HepG2 (cell line): ENCODE results near the gene FAM131A. TPM values are rescaled to one million over a fixed set of nuclear protein-coding genes. Genes with fewer than 3 reads are reported as not detected.
A peak's percentile ranks its signal among the peaks of the same experiment; 100 is the strongest.

ENCODE experiments used
- BCL6 ChIP-seq: IDR thresholded peaks from 2 replicates; pipeline ENCODE4 v1.6.1; 2016; ENCODE audit warnings: missing genetic modification reagents, missing compliant biosample characterization
- HES4 ChIP-seq: sonication (generic); formaldehyde crosslinking; IDR thresholded peaks from 2 replicates; pipeline ENCODE4 v1.9.0; 2021; ENCODE audit warnings: mild to moderate bottlenecking, missing genetic modification reagents, borderline replicate concordance
- HNF4G ChIP-seq, 2 experiments: sonication (generic) in 1 of 2; formaldehyde crosslinking in 1 of 2; IDR thresholded peaks; 2 replicates each; pipeline versions ENCODE4 v1.4.0 to v1.6.1; 2011 to 2020; ENCODE audit warnings: borderline replicate concordance in 2 of 2, low read depth in 2 of 2, mild to moderate bottlenecking in 2 of 2, low read length in 1 of 2, missing genetic modification reagents in 1 of 2, moderate library complexity in 1 of 2
- JDP2 ChIP-seq: sonication (generic); formaldehyde crosslinking; IDR thresholded peaks from 2 replicates; pipeline ENCODE4 v1.8.1; 2022; ENCODE audit warnings: missing genetic modification reagents, borderline replicate concordance
- JUN ChIP-seq: sonication (generic); formaldehyde crosslinking; IDR thresholded peaks from 2 replicates; pipeline ENCODE4 v1.4.0; 2020; ENCODE audit warnings: mild to moderate bottlenecking, missing genetic modification reagents
- KMT2B ChIP-seq: IDR thresholded peaks from 2 replicates; pipeline ENCODE4 v1.6.1; 2016; ENCODE audit warnings: missing genetic modification reagents, missing compliant biosample characterization
- SALL2 ChIP-seq: sonication (generic); formaldehyde crosslinking; IDR thresholded peaks from 2 replicates; pipeline ENCODE4 v1.8.1; 2023; ENCODE audit warnings: mild to moderate bottlenecking, missing genetic modification reagents, inconsistent platforms
- ZC3H13 ChIP-seq: sonication (generic); formaldehyde crosslinking; IDR thresholded peaks from 2 replicates; pipeline ENCODE4 v1.8.1; 2023; ENCODE audit warnings: mild to moderate bottlenecking, missing genetic modification reagents, moderate library complexity
- ZNF382 ChIP-seq: sonication (generic); formaldehyde crosslinking; IDR thresholded peaks from 2 replicates; pipeline ENCODE4 v1.5.0; 2020; ENCODE audit warnings: missing genetic modification reagents, mild to moderate bottlenecking, borderline replicate concordance
- ZNF451 ChIP-seq: sonication (generic); formaldehyde crosslinking; IDR thresholded peaks from 2 replicates; pipeline ENCODE4 v1.5.0; 2020; ENCODE audit warnings: mild to moderate bottlenecking, missing genetic modification reagents
- ZNF552 ChIP-seq: sonication (generic); formaldehyde crosslinking; IDR thresholded peaks from 2 replicates; pipeline ENCODE4 v1.9.0; 2022; ENCODE audit warnings: missing genetic modification reagents, mild to moderate bottlenecking, borderline replicate concordance
- ZNF598 ChIP-seq: sonication (generic); formaldehyde crosslinking; IDR thresholded peaks from 2 replicates; pipeline ENCODE4 v1.5.1; 2020; ENCODE audit warnings: mild to moderate bottlenecking, missing genetic modification reagents, borderline replicate concordance
- polyA plus RNA-seq, 8 experiments: library from polyadenylated mRNA; depleted of rRNA in 3 of 8; stranded (reverse) in 7 of 8; unstranded in 1 of 8; fragments of >200 nt; fragmentation: Illumina TruSeq in 4 of 8; extraction: Trizol in 4 of 8; gene quantifications; 2 replicates each; pipeline versions ENCODE4 v1.2.1 to v1.2.3, GENCODE V29; 2011 to 2016; ENCODE audit warnings: low read depth in 4 of 8, missing spikeins in 1 of 8, mixed read lengths in 1 of 8; ENCODE audit not compliant: insufficient read depth in 1 of 8
- total RNA-seq, 5 experiments: library from RNA; depleted of rRNA; stranded (reverse); fragments of >200 nt; fragmentation: Illumina TruSeq; extraction: Trizol; gene quantifications; 2 replicates each; pipeline ENCODE4 v1.2.3, GENCODE V29; 2016; ENCODE audit warnings: low read depth in 1 of 5
- TF ChIP-seq, protein P1 (sequence below): sonication (generic); formaldehyde crosslinking; IDR thresholded peaks from 2 replicates; pipeline ENCODE4 v1.8.0; 2022; ENCODE audit warnings: mild to moderate bottlenecking, missing genetic modification reagents
- TF ChIP-seq, protein P2 (sequence below): fragments of 450-650 bp; IDR thresholded peaks from 2 replicates; pipeline ENCODE4 v1.6.1; 2016
- TF ChIP-seq, protein P3 (sequence below): sonication (generic); formaldehyde crosslinking; IDR thresholded peaks from 2 replicates; pipeline ENCODE4 v1.5.0; 2020; ENCODE audit warnings: mild to moderate bottlenecking, missing genetic modification reagents, borderline replicate concordance
- TF ChIP-seq, protein P4 (sequence below): sonication (generic); formaldehyde crosslinking; IDR thresholded peaks from 2 replicates; pipeline ENCODE4 v1.4.0; 2020; ENCODE audit warnings: missing genetic modification reagents

The FAM131A gene
- total and polyA plus RNA-seq, 2 of the 13 experiments (the other 11 are each of a cell fraction or from before 2014, with no cell fraction given), result 9.2 to 9.3 TPM

DNA sequence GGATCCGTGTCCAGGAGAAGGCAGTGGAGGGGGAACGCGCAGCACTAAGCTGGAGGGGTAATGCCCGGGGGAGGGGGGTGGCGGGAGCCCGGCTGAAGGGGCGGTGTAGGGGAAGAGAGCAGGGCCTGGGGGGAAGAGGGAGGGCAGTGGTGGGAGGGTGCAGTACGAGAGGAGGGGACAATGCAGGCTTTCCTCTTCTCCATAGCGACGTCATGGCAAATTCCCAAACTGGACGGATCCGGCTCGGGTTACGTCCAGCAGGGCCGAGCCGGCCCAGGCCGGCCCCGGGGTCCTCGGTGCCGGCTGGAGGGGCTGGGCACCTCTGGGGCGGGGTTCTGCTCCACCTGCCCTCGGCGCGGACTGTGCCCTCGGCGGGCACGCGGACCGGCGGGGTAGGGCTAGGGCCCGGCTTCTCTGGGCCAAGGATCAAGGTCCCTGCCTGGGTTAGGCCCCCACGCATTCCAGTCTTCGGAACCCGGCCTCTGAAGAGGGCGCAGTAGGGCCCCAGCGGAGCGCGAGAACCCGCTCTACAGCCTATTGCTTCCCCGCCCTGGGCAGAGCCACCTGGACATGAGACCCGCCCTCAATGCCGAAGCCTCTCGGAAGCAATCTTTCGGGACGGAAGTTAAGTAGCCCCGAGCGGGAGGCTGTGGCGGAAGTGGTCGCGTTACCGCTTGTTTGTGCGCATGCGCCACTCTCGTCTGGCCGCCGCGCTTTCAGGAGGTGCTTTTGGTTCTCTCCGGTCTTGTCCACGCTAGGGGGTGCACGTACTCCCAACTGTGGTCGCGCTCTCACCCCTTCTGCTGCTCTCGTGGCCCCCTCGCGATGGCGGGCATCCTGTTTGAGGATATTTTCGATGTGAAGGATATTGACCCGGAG, 25.5 kb downstream of the FAM131A start (continued):
- TF ChIP-seq ZNF451 (CRISPR knock-in tag) (peak; percentile 94), HES4 (CRISPR knock-in tag) (no peak), ZNF552 (no peak; the same call in 1 of the 2 replicates), BCL6 (CRISPR knock-in tag) (peak; percentile 47; the same call in 1 of the 2 replicates), JUN (CRISPR knock-in tag) (no peak), SALL2 (peak; percentile 86; the same call in 1 of the 2 replicates), KMT2B (peak; percentile 71), ZNF382 (no peak), ZC3H13 (CRISPR knock-in tag) (peak; percentile 87), ZNF598 (CRISPR knock-in tag) (peak; percentile 62; the same call in 1 of the 2 replicates), JDP2 (CRISPR knock-in tag) (no peak), HNF4G (IDR thresholded peaks at IDR 0.05; ENCODE audit: borderline replicate concordance, low read depth, low read length) (peak; percentile 95), HNF4G (CRISPR knock-in tag; IDR thresholded peaks at IDR 0.05; ENCODE audit: borderline replicate concordance, low read depth) (peak; percentile 84; the same call in 1 of the 2 replicates)
- TF ChIP-seq, protein P1, sequence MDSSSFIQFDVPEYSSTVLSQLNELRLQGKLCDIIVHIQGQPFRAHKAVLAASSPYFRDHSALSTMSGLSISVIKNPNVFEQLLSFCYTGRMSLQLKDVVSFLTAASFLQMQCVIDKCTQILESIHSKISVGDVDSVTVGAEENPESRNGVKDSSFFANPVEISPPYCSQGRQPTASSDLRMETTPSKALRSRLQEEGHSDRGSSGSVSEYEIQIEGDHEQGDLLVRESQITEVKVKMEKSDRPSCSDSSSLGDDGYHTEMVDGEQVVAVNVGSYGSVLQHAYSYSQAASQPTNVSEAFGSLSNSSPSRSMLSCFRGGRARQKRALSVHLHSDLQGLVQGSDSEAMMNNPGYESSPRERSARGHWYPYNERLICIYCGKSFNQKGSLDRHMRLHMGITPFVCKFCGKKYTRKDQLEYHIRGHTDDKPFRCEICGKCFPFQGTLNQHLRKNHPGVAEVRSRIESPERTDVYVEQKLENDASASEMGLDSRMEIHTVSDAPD (CRISPR knock-in tag), result peak; percentile 62; the same call in 1 of the 2 replicates
- TF ChIP-seq, protein P2, sequence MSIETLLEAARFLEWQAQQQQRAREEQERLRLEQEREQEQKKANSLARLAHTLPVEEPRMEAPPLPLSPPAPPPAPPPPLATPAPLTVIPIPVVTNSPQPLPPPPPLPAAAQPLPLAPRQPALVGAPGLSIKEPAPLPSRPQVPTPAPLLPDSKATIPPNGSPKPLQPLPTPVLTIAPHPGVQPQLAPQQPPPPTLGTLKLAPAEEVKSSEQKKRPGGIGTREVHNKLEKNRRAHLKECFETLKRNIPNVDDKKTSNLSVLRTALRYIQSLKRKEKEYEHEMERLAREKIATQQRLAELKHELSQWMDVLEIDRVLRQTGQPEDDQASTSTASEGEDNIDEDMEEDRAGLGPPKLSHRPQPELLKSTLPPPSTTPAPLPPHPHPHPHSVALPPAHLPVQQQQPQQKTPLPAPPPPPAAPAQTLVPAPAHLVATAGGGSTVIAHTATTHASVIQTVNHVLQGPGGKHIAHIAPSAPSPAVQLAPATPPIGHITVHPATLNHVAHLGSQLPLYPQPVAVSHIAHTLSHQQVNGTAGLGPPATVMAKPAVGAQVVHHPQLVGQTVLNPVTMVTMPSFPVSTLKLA, result no peak
- TF ChIP-seq, protein P3, sequence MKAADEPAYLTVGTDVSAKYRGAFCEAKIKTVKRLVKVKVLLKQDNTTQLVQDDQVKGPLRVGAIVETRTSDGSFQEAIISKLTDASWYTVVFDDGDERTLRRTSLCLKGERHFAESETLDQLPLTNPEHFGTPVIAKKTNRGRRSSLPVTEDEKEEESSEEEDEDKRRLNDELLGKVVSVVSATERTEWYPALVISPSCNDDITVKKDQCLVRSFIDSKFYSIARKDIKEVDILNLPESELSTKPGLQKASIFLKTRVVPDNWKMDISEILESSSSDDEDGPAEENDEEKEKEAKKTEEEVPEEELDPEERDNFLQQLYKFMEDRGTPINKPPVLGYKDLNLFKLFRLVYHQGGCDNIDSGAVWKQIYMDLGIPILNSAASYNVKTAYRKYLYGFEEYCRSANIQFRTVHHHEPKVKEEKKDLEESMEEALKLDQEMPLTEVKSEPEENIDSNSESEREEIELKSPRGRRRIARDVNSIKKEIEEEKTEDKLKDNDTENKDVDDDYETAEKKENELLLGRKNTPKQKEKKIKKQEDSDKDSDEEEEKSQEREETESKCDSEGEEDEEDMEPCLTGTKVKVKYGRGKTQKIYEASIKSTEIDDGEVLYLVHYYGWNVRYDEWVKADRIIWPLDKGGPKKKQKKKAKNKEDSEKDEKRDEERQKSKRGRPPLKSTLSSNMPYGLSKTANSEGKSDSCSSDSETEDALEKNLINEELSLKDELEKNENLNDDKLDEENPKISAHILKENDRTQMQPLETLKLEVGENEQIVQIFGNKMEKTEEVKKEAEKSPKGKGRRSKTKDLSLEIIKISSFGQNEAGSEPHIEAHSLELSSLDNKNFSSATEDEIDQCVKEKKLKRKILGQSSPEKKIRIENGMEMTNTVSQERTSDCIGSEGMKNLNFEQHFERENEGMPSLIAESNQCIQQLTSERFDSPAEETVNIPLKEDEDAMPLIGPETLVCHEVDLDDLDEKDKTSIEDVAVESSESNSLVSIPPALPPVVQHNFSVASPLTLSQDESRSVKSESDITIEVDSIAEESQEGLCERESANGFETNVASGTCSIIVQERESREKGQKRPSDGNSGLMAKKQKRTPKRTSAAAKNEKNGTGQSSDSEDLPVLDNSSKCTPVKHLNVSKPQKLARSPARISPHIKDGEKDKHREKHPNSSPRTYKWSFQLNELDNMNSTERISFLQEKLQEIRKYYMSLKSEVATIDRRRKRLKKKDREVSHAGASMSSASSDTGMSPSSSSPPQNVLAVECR, result peak; percentile 82
- TF ChIP-seq, protein P4, sequence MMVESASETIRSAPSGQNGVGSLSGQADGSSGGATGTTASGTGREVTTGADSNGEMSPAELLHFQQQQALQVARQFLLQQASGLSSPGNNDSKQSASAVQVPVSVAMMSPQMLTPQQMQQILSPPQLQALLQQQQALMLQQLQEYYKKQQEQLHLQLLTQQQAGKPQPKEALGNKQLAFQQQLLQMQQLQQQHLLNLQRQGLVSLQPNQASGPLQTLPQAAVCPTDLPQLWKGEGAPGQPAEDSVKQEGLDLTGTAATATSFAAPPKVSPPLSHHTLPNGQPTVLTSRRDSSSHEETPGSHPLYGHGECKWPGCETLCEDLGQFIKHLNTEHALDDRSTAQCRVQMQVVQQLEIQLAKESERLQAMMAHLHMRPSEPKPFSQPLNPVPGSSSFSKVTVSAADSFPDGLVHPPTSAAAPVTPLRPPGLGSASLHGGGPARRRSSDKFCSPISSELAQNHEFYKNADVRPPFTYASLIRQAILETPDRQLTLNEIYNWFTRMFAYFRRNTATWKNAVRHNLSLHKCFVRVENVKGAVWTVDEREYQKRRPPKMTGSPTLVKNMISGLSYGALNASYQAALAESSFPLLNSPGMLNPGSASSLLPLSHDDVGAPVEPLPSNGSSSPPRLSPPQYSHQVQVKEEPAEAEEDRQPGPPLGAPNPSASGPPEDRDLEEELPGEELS, result peak; percentile 63; the same call in 1 of the 2 replicates
